Fibroblast of villous mesenchyme (primary cell): ENCODE data around the gene CADM1. TPM values are rescaled to one million over a fixed set of nuclear protein-coding genes. Genes with fewer than 3 reads are reported as not detected.
A peak's percentile ranks its signal among the peaks of the same experiment; 100 is the strongest.

Experiments used
- DNase-seq: peaks from one replicate; pipeline ENCODE4 v3.0.0-alpha.2; 2010; ENCODE audit warnings: low read depth
- H3K4me3 ChIP-seq: 2 replicates; pipeline ENCODE4 v1.5.1; 2011; ENCODE audit warnings: low read depth, mild to moderate bottlenecking, low read length
- total RNA-seq: library from RNA; depleted of rRNA; stranded (reverse); fragments of >200 nt; gene quantifications from 2 replicates; pipeline ENCODE4 v1.2.3, GENCODE V29; 2012
- TF ChIP-seq, protein P1 (sequence below): IDR thresholded peaks from 2 replicates; pipeline ENCODE4 v1.5.1; 2012; ENCODE audit warnings: low read depth, mild to moderate bottlenecking, low read length; ENCODE audit not compliant: insufficient read depth

Gene CADM1
- total RNA-seq, 1 donor = 9.1 TPM

DNA sequence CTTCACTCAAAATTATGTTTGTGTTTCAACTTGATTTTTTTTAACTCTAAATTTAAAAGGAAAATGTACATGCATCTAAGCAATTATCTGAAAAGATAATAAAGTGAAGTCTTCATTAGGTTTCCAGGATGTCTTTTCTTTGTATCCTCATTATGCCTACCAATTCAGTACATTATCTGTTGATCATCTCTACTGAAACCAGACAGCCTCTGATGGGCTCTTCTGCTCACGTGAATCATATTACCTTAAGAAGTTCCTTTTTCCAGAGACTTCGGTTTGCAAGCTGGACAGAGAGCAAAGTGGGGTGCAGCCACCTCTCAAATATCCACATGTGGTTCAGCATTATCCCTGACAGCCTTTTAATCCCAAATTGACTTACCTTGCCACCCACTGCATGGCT lies 158.4 kb downstream of the CADM1 start:
- TF ChIP-seq, protein P1, sequence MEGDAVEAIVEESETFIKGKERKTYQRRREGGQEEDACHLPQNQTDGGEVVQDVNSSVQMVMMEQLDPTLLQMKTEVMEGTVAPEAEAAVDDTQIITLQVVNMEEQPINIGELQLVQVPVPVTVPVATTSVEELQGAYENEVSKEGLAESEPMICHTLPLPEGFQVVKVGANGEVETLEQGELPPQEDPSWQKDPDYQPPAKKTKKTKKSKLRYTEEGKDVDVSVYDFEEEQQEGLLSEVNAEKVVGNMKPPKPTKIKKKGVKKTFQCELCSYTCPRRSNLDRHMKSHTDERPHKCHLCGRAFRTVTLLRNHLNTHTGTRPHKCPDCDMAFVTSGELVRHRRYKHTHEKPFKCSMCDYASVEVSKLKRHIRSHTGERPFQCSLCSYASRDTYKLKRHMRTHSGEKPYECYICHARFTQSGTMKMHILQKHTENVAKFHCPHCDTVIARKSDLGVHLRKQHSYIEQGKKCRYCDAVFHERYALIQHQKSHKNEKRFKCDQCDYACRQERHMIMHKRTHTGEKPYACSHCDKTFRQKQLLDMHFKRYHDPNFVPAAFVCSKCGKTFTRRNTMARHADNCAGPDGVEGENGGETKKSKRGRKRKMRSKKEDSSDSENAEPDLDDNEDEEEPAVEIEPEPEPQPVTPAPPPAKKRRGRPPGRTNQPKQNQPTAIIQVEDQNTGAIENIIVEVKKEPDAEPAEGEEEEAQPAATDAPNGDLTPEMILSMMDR = no peak

DNA sequence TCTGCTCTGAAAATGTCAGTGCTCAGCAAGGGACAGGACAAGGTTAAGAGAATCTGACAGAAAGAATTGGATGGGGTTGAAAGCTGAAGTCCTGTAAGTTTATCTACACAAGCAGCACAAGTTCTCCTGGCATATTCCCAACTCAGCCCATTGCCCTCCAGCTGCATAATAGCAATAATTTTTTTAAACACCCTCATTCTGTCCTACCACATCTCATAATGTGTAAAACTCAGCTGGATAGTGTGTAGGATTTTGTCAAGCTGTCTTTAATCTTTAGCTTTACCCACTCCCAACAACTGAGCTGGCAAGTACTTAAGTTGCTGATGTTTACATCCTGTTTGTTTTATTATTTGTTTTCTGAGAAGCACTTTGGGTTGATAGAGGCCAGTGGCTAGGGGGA lies 158.9 kb downstream of the CADM1 start:
- no peak for DNase-seq
- TF ChIP-seq, protein P1 = no peak
- H3K4me3 ChIP-seq = no peak overlapping the region

More for the DNA sequence above, 158.4 kb downstream of the CADM1 start:
- no peak overlapping the region for H3K4me3 ChIP-seq
- DNase-seq = no peak

DNA sequence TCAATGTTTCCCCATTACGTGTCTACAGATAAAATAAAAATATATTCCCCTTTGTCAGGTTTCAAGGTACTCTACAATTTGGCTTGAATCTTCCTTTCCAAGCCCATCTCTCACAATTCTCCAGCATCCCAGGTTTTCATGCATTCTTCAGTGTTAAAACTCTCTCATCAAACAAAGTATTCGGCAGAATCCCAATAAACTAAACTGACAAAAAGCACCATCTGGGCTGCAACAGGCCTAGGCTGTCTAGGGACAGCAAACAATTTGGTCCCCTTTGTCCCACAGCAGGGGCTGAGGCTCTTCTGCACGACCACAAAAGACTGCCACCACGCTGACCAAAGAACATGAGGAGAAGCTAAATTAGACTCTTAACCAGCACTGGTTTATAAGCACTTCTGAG lies 159.4 kb downstream of the CADM1 start:
- no peak for DNase-seq
- TF ChIP-seq, protein P1 = no peak
- no peak overlapping the region for H3K4me3 ChIP-seq

DNA sequence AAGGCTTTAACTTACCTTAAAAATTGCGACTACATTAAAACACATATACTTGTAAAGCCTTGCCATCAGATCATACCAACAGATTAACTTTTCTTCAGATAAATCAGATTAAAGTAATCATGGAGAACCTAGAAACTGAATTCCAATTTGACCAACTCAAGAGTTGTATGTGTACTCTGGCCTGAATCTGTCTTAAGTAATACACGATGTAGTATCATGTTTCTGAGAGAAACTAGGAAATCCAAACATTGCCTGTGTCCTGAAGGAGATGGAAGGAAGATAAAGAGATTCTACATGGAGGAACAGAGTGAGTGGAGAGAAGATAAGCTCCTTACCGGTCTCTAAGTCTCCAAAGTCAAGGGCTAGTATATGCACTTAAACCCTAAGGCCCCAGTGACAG lies 162.1 kb downstream of the CADM1 start:
- H3K4me3 ChIP-seq = no peak overlapping the region
- TF ChIP-seq, protein P1 = no peak
- no peak for DNase-seq

DNA sequence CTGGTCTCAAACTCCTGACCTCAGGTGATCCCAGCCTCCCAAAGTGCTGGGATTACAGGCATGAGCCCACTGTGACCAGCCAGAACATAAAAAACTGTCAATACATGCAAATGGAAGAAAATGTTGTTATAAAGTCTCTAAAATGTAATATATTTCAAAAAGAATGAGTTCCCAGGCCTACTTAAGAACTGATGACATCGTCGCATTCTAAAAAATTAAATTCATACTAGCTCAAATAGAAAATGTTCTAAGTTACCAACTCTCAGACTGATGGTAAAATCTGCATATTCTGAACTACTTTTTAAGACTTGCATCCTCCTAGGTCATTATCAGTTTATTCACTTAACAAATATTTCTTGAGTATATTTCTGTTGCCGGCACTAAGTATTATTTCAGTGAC lies 163.3 kb downstream of the CADM1 start:
- TF ChIP-seq, protein P1 = no peak
- H3K4me3 ChIP-seq = no peak overlapping the region
- DNase-seq = no peak

DNA sequence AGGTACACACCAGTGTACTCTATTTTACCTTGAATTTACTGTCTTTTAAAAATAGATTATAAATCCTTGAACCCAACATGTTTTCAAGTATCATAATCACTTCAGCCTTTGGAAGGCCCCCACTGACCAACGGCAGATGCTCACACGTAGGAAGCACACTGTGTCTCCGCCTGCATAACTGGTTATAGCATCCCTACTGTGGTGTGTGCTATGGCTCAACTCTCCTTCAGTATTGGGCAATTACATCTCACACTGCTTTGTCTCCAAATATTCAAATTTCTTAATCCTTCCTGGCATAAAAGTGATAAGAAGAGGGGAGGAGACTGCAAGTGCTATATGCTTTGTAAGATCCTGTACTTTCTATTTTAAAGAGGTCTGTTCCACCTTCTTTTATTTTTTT lies 165.7 kb downstream of the CADM1 start:
- H3K4me3 ChIP-seq = no peak overlapping the region
- TF ChIP-seq, protein P1 = no peak
- DNase-seq = peak; percentile 19
